Measurements from ENCODE around the gene WDR82. TPM values are rescaled to one million over a fixed set of nuclear protein-coding genes. Genes with fewer than 3 reads are reported as not detected.

WDR82 gene
- total and polyA plus RNA-seq, 2 of the 8 experiments (the other 6 are each of a cell fraction or from before 2014, with no cell fraction given): 33.5 to 82.7 TPM

GRCh38 chr3:52317208-52318000 lies 39.0 kb upstream of the WDR82 start (continued):
- TF ChIP-seq CTBP2 (IDR thresholded peaks at IDR 0.05; ENCODE audit: borderline replicate concordance, insufficient read depth, insufficient read length, low read length) (no peak), NANOG (IDR thresholded peaks at IDR 0.05; ENCODE audit: insufficient read depth, low read depth, low read length, poor library complexity, severe bottlenecking) (no peak), ZNF274 (IDR thresholded peaks at IDR 0.05; ENCODE audit: borderline replicate concordance, extremely low read depth, low read length) (no peak), SAP30 (IDR thresholded peaks at IDR 0.05; ENCODE audit: insufficient read depth, insufficient replicate concordance, low read length) (no peak), RAD21 (IDR thresholded peaks at IDR 0.05 in 1 of 2, conservative IDR thresholded peaks at IDR 0.05 in 1 of 2; ENCODE audit: low read depth in 2 of 2, low read length in 2 of 2) (no peak)
